Left ventricle myocardium inferior (tissue), 1 donor: Measurements from ENCODE around the gene DRC1. TPM values are rescaled to one million over a fixed set of nuclear protein-coding genes. Genes with fewer than 3 reads are reported as not detected.
"Not testable (repeated sequence)": the region's sequence is repeated elsewhere in the genome, so short reads cannot be mapped to it uniquely, and the experiment has no call there.

Experiments used
- DNase-seq: peaks from one replicate; pipeline ENCODE4 v3.0.0-alpha.2; 2020
- H3K27ac ChIP-seq: fragments of 200-600 bp; replicated peaks from 2 replicates; pipeline ENCODE4 v1.8.0; 2021
- H3K27me3 ChIP-seq: fragments of 200-600 bp; 2 replicates; pipeline ENCODE4 v1.8.0; 2021; ENCODE audit warnings: low read depth
- H3K36me3 ChIP-seq: fragments of 200-600 bp; 2 replicates; pipeline ENCODE4 v1.8.0; 2021
- H3K4me1 ChIP-seq: fragments of 200-600 bp; 2 replicates; pipeline ENCODE4 v1.8.0; 2021
- H3K4me3 ChIP-seq: fragments of 200-600 bp; 2 replicates; pipeline ENCODE4 v1.8.0; 2021; ENCODE audit warnings: mild to moderate bottlenecking, moderate library complexity
- H3K9me3 ChIP-seq: fragments of 200-600 bp; replicated peaks from 2 replicates; pipeline ENCODE4 v1.8.0; 2021
- CTCF ChIP-seq: fragments of 200-600 bp; IDR thresholded peaks from 2 replicates; pipeline ENCODE4 v1.8.0; 2021; ENCODE audit warnings: antibody characterized with exemption, mild to moderate bottlenecking, borderline replicate concordance
- intact Hi-C: fragments of 100-400 bp; cut with micrococcal nuclease; formaldehyde crosslinking; loops from one replicate; pipeline ENCODE4 v1.11.0; 2022
- total RNA-seq: library from RNA; stranded (reverse); fragmentation: NEBNext Ultra II Directional; extraction: Animal tissue kit (Norgen Biotek cat#: 25700); gene quantifications from one replicate; pipeline ENCODE4 v1.2.1, GENCODE V29; 2021
- donor health status: DM: no; HTN: yes; CAD: no; lungs with severe emphysema.

The DRC1 gene
- total RNA-seq, 1 donor from 2014 or later: not detected

GRCh38 chr2:26356771-26357170 is 44.9 kb upstream of the DRC1 start:
- H3K27me3 ChIP-seq: no peaks in the 10 kb centered on the region
- H3K4me1 ChIP-seq: no peaks in the 10 kb centered on the region
- DNase-seq: no peak
- no peak overlapping the region for H3K4me3 ChIP-seq
- H3K27ac ChIP-seq: no peak overlapping the region
- TF ChIP-seq CTCF: no peak
- H3K9me3 ChIP-seq: no peaks in the 10 kb centered on the region
- intact Hi-C loops: no loop called here
- peaks cover 6% of the 10 kb centered on the region for H3K36me3 ChIP-seq

DNA sequence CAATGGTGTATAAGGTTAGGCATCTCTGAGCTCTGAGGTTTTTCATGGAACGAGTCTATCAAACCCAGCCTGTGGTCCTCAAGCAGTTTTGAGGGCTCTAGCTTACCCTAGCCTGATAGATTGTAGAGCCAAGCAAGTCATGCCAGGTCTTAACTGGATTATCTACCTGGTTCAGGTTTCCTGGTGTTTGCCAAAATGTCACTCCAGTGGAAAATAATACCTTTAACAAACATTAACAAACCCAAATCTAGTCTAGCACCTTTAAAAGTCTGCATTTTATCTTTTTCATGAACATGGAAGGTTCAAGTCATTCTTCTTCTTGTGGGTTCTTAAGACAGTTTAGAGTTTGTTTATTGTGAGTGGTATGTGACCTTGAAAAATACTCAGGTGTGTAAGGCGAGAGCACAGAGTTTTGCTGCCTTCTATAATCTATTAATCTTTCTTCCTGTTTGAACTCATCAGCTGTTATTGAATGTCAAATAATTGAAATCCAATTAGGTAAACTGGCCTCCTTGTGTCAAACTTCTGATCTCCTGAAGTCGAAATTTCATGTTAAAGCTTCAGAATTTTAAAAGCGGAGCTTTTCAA is 41.7 kb upstream of the DRC1 start:
- H3K36me3 ChIP-seq: peaks cover 7% of the 10 kb centered on the region
- no peaks in the 10 kb centered on the region for H3K9me3 ChIP-seq
- DNase-seq: no peak
- H3K4me1 ChIP-seq: no peaks in the 10 kb centered on the region
- intact Hi-C loops: no loop called here
- H3K27me3 ChIP-seq: no peaks in the 10 kb centered on the region
- no peak for TF ChIP-seq CTCF
- H3K27ac ChIP-seq: no peak overlapping the region
- no peak overlapping the region for H3K4me3 ChIP-seq

DNA sequence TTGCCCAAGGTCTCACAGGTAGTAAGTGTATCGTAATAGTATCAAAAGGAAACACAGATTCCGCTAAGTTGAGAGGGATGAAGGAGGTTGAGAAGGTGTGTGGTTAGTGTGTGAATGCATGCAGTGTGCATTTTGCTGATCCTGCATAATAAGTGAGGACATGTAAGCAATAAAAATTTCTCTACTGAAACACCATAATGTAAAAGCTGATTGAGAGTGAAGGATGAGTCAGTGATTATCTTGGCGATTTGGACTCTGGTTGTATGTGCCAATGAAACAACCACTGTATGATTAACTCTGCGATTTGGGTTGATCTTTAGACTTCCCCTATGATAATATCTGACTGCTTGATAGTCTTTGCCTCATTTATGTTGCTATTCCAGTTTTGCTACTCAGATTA is 38.4 kb upstream of the DRC1 start:
- Histone ChIP-seq H3K4me1 (no peaks in the 10 kb centered on the region), H3K27ac (no peak overlapping the region), H3K4me3 (no peak overlapping the region), H3K27me3 (no peaks in the 10 kb centered on the region), H3K9me3 (no peaks in the 10 kb centered on the region), H3K36me3 (peaks cover 15% of the 10 kb centered on the region)
- no peak for DNase-seq
- intact Hi-C loops: no loop called here
- TF ChIP-seq CTCF: no peak

DNA sequence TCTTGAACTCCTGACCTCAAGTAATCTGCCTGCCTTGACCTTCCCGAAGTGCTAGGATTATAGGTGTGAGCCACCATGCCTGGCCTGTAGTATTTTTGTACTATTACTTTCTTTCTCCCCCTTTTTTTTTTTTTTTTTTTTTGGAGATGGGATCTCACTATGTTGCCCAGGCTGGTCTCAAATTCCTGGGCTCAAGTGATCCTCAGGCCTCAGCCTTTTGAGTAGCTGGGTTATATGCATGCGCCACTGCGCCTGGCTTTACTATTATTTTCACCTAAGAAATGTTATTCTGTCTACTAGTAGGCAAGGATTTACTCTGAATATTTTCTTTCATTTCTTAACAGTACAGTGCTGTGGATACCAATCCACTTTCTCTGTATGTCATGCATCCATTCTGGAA is 37.8 kb upstream of the DRC1 start:
- intact Hi-C loops: no loop called here
- DNase-seq: no peak
- peaks cover 1% of the 10 kb centered on the region for H3K4me1 ChIP-seq
- no peaks in the 10 kb centered on the region for H3K9me3 ChIP-seq
- H3K27me3 ChIP-seq: no peaks in the 10 kb centered on the region
- no peak overlapping the region for H3K27ac ChIP-seq
- H3K36me3 ChIP-seq: peaks cover 15% of the 10 kb centered on the region
- no peak overlapping the region for H3K4me3 ChIP-seq
- no peak for TF ChIP-seq CTCF

DNA sequence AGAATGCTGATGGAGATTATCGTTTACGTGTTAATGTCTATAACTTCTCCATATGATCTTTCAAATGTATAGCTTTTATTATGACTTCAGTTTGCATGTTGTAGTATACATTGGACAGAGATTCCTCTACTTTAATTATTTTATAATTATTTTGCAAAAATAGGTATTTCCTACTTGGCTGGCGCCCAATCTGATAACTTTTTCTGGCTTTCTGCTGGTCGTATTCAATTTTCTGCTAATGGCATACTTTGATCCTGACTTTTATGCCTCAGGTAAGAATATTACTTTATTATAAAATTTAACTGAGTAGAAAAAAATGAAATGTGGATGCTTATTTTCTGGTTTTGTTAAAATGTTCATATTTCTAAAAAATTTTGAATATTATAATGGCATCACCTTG is 37.1 kb upstream of the DRC1 start:
- H3K27me3 ChIP-seq: no peaks in the 10 kb centered on the region
- H3K27ac ChIP-seq: no peak overlapping the region
- peaks cover 7% of the 10 kb centered on the region for H3K4me1 ChIP-seq
- no peak overlapping the region for H3K4me3 ChIP-seq
- intact Hi-C loops: no loop called here
- no peak for TF ChIP-seq CTCF
- peaks cover 15% of the 10 kb centered on the region for H3K36me3 ChIP-seq
- H3K9me3 ChIP-seq: no peaks in the 10 kb centered on the region
- DNase-seq: no peak

GRCh38 chr2:26366957-26367356 is 34.8 kb upstream of the DRC1 start:
- Histone ChIP-seq H3K27ac (no peak overlapping the region), H3K27me3 (no peaks in the 10 kb centered on the region), H3K4me3 (no peak overlapping the region), H3K4me1 (peaks cover 7% of the 10 kb centered on the region), H3K9me3 (no peaks in the 10 kb centered on the region), H3K36me3 (peaks cover 15% of the 10 kb centered on the region)
- DNase-seq: no peak
- TF ChIP-seq CTCF: no peak
- intact Hi-C loops: no loop called here

GRCh38 chr2:26369664-26370063 is 32.1 kb upstream of the DRC1 start:
- H3K36me3 ChIP-seq: peaks cover 40% of the 10 kb centered on the region
- H3K4me1 ChIP-seq, H3K9me3 ChIP-seq, DNase-seq, H3K4me3 ChIP-seq, H3K27ac ChIP-seq, intact Hi-C loops, H3K27me3 ChIP-seq: not testable (repeated sequence)

- H3K27ac ChIP-seq, intact Hi-C loops, H3K4me1 ChIP-seq, H3K27me3 ChIP-seq, H3K4me3 ChIP-seq, H3K9me3 ChIP-seq, DNase-seq: not testable (repeated sequence)
- peaks cover 46% of the 10 kb centered on the region for H3K36me3 ChIP-seq
Measured at GRCh38 chr2:26370909-26371308, 30.8 kb upstream of the DRC1 start.
